GM18505 (cell line): Measurements from ENCODE around the gene TAP2.
A peak's percentile ranks its signal among the peaks of the same experiment; 100 is the strongest.

Source experiments
- ATAC-seq: cut with Tn5 transposase; IDR thresholded peaks from one replicate; pipeline ENCODE4 v1.9.1; 2021; ENCODE audit not compliant: unreplicated experiment
- POLR2A ChIP-seq: IDR thresholded peaks from 4 replicates; pipeline ENCODE4 v1.6.1; 2011; ENCODE audit warnings: borderline replicate concordance; ENCODE audit not compliant: insufficient read depth, insufficient read length; ENCODE audit errors: extremely low read depth

TAP2 gene

DNA sequence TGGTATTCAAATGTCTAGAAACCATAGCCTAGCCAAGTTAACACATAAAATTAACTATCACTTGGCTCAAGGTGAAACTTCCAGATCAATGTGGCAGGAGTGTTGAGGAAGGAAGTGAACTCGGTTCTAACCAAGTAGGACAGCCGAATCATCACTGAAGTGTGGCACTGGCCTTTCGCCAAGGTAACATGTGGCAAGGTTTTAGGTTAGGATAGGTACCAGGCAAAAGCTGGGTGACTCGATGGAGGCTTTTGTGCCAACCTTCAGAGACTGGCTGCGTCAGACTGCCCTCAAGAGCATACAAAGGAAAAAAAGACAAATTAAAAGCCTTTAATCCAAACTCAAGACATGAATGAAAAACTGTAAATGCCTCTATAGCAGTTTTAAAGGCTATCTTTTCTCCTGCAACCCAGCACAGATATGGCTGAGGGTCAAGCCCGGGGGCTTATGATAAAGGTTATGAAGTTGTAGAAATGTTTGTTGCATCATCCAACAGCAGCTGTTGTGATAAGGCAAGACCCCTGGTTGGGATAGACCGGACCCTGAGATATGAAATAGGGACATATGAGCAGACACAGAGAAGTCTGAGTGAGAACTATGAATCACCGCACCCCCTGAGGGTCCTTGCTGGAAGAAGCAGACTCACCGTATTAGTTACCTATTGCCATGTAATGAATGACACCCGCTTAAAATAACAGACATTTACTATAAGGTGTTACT is 27.3 kb upstream of the TAP2 start:
- no peak for ATAC-seq
- no peak for TF ChIP-seq POLR2A

DNA sequence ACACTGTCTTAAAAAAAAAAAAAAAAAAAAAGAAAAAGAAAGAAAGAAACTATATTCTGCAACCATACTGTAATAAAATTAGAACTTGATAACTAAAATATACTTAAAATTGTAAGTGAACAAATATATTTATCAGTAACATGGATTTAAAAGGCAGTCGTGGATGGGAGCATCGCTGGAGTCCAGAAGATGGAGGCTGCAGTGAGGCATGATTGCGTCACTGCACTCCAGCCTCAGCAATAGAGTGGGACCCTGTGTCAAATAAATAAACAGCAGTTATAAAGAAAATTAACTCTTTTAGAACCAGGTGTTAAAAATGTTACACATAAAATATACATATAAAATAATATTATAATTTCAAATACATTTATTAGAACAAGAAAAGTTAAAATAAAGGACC is 24.2 kb upstream of the TAP2 start:
- no peak for TF ChIP-seq POLR2A
- ATAC-seq: no peak

DNA sequence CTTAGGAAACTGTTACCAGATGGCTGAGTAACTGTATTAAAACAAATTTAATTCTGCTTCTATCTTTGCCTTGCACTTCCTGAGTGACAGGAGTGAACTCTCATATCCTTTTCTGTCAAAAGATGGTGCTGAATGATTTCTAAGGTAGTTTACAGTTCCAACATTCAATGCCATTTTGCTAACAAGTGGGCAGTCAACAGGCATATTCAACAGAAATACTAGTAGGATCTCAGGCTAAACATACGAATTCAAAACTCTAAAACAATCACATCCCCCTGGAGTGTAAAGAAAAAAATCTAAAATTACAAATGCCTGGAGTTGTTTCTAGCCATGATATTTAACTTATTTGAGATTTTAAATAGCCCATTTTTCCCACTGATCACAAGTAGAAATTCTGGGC is 22.1 kb upstream of the TAP2 start:
- TF ChIP-seq POLR2A: no peak
- ATAC-seq: no peak

DNA sequence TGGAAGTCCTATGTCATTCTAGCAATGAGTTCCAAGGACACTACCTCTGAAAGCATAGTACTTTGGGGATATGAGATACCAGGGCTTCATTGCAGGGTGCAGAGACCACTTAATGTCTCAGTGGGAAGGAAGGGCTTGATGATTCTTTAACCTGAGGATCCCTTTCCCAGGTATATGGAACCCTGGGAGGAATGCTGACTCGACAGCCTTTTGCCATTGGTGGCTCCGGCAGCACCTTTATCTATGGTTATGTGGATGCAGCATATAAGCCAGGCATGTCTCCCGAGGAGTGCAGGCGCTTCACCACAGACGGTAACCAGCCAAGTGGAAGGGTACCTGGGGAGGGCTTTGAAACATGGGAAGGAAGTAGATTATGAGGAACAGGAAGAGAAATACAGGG is 19.7 kb upstream of the TAP2 start:
- ATAC-seq: no peak
- no peak for TF ChIP-seq POLR2A

DNA sequence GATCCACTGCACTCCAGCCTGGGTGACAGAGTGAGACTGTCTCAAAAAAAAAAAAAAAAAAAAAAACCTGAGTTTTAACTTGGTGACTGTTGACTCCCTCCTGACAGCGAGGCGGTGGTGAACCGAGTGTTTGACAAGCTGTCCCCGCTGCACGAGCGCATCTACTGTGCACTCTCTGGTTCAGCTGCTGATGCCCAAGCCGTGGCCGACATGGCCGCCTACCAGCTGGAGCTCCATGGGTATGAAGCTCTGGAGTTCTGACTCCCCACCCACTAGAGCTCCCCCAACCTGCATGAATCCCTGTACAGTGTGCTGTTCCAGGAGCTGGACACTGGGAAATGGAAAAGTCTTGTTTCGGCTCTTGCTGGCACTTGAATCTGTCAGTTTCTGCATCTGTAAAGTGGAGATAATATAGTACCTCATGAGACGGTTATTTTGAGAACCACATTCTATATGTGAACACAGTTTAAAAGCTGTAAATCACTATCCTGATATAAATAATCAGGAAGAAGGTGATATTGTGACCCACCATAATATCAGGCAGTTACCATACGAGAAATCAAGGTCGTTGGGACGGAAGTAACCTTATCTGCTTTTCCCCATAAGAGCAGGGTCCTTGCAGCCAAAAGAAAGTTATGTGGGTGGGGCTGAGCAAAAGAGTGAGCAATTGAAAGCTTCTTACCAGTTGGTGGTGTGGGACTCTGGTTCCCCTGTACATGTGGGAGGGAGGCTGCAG is 18.8 kb upstream of the TAP2 start:
- ATAC-seq: no peak
- TF ChIP-seq POLR2A: no peak

DNA sequence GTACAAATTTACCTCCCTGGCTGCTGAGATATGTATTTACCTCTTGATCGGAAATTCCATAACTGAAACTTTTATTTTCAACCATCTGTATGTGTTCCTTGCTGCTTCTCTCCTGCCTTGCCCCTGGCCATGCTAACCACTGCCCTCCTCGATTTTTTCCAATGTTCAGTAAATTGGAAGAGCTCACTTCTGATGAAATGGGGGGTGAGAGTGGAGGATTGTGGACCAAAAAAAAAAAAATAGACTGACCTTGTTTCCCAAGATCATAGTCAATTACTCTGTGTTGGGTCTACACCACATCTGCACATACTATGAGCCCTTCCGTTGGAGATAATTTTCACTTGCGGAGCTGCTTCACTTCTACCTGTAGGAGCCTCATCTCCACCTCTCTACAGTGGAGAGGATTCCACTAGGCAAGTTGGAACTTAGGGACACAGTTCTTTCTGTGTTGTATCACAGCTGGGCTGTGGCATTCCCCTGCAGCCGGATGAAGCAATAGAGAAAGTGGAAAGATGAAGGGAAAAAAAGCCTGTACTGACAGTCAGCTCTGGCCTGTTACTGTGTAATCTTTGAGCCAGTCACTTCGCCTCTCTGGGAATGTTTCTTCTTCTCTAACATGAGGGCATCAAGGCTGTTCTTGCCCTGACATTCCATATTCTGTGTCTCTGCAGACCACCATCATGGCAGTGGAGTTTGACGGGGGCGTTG is 17.1 kb upstream of the TAP2 start:
- no peak for TF ChIP-seq POLR2A
- ATAC-seq: no peak

DNA sequence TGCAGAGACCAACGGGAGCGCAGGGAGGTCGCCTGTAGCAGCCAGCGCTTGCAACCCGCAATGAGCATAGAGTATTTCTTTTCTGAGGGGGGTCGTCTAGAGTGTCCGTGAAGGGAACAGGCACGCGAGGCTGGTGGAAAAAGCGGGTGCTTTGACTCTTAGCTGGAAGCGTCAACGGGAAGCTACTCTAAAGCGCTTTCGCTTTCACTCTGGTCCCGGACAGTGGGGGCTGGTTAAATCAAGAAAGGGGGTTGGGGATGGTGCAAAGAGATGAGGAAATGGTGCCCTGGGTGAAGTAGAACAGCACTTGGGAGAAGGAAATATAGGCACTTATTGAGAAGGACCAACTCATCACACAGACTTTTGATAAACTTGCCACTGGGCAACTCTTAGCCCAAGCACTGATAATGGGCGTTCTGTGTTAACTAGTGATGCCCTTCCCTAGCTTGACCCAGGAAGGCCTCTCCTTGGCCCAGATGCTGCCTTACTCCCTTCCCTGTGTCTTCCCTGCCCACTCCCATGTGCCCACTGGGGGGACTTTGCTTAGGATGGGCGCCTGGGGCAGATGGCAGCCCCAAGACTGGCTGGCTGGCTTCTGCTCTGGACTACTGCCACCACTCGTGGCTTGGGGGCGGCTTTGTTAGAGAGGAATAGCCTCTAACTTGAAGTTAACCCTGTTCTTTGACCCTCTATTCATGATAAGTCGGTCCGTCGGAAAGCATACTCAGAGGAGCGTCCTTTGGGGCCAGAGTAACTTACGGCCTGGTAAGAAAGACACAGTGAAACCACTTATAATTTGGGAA is 16.0 kb upstream of the TAP2 start:
- TF ChIP-seq POLR2A: no peak
- ATAC-seq: peak; percentile 2

DNA sequence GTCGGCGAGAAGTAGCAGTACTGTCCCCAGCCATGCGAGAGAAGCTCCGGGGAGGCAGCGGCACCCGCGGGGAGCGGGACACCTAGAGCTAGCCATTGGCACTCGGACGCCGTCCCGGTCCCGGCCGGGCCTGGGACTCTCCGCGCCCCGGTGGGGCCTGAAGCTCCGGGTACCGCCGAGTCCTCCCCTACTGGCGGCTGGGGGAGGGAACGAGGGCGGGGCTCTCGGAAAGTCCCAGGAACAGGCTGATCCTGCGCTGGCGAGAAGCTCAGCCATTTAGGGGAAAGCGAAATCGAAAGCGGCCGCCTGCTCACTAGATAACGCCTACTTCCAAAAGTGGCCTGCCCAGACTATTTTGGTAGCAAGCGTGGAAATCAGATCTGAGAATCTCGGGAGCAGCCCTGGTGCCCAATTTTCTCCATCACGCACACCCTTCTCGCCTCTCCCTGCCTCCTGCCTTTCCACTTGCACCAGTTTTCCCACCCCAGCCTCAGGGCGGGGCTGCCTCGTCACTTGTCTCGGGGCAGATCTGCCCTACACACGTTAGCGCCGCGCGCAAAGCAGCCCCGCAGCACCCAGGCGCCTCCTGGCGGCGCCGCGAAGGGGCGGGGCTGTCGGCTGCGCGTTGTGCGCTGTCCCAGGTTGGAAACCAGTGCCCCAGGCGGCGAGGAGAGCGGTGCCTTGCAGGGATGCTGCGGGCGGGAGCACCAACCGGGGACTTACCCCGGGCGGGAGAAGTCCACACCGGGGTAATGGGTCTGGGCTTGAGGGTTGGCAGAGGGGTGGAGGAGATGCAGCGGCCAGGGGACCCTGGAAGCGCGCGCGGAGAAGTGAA is 15.2 kb upstream of the TAP2 start, which contains the start of the genes PSMB9 and TAP1:
TSS of gene PSMB9 (plus strand) at position 652 of the 835 bp plus-strand sequence. CDS start at position 690, 38 bp downstream.
TSS of gene TAP1 (minus strand) at position 164 of the 835 bp plus-strand sequence. CDS start at position 96, 68 bp downstream.
- ATAC-seq: peak; percentile 80
- TF ChIP-seq POLR2A: peak; percentile 98

DNA sequence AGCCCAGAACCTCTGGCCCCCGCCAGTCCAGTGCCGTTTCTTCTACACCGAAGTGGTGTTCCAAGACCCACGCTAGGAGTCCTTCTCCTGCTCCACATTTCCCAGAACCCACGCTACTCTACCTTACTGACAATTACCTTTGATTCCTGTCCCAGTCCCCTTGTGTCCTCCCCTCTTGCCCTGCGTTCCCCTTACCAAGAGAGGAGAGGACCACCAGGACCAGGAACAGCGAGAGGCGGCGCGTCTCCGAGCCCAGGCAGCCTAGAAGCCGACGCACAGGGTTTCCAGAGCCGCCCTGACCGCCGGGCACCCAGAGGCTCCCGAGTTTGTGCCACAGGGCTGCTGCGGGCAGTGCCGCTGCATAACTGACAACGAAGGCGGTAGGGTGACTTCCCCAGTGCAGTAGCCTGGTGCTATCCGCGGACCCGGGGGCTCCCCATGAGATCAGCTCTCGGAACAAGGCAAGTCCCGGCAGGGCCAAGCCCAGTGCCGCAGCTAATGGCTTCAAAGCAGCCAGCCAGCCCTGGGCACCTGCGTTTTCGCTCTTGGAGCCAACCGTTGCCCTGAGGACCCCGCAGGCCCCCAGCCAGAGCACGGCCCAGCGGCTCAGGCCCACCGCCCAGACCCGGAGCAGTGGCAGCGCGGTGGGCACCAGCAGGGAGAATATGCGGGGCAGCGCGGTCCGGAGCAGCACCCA is 14.5 kb upstream of the TAP2 start:
- peak; percentile 13 for ATAC-seq
- no peak for TF ChIP-seq POLR2A

DNA sequence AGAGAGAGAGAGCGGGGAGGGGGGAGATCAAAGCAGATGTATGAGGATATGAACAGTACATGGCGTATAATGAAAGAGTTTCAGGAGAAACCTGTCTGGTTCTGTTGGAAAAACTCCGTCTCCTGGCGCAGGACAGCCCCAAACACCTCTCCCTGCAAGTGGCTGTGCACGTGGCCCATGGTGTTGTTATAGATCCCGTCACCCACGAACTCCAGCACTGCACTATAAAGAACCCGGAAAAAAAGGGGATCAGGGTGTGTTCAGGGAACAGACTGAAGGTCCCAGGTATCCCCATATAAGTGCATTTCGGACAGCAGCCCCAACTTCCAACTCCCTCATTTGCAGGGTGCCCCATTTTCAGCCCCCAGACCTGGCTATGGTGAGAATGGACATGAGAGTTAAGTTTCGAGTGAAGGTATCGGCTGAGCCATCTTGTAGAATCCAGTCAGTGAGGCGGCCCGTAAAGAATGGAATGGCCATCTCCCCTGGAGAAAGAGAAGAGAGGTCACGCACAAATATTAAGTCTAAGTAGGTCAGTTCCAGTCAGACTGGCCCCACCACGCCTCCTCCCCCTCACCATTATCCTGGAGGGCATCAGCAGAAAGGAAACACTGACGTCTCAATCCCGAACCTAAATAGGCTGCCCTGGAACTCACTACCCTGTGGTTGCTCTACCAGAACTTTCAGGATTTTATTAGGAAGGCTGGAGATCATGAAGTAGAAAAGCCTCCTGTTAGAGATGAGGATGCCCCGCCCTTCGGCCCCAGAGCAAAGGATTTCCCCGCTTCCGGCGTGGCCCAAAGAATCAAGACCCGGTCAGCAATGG is 13.7 kb upstream of the TAP2 start:
- no peak for ATAC-seq
- TF ChIP-seq POLR2A: peak; percentile 7

DNA sequence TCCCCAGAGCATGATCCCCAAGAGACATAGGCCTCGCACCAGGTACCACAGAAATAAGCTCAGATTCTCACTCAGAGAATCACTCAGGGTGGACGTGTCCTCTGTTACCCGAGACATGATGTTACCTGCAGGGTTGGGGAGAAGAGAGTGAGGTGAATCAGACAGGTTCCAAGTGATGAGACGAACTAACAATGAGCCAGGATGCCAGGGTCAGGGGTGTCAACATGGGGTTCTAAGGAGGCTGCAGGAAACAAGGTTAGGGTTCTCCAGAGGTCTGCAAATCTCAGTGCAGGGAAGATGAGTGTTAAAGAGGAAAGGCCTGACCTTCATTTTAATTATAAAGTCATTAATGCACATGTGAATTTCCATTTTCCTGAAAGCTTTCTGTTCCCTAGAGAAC is 12.5 kb upstream of the TAP2 start:
- ATAC-seq: no peak
- no peak for TF ChIP-seq POLR2A
